Measurements from ENCODE around the gene BRD3OS. TPM values are rescaled to one million over a fixed set of nuclear protein-coding genes. Genes with fewer than 3 reads are reported as not detected.

BRD3OS gene
- total and polyA plus RNA-seq, 2 donors (not counting 3 experiments of a cell fraction or from before 2014, with no cell fraction given), result 11.9 to 15.4 TPM

GRCh38 chr9:134036130-134036529, 10.8 kb downstream of the BRD3OS start:
- no peak overlapping the region for H3K4me3 ChIP-seq (replicated peaks in 1 of 3; ENCODE audit: insufficient read depth in 1 of 3, low read depth in 1 of 3, low read length in 3 of 3)
- no peak overlapping the region for H3K9ac ChIP-seq (replicated peaks; ENCODE audit: extremely low read depth, insufficient read depth, low read length)
- no peak for TF ChIP-seq JUN (IDR thresholded peaks at IDR 0.05; ENCODE audit: borderline replicate concordance, insufficient read depth, insufficient read length, low read depth)
- no peaks in the 10 kb centered on the region for H3K4me1 ChIP-seq (ENCODE audit: control insufficient read depth, extremely low read depth, insufficient read depth, low read length)
- no peaks in the 10 kb centered on the region for H3K79me2 ChIP-seq (ENCODE audit: control insufficient read depth, insufficient read depth, low read length)
- dilution Hi-C loops (cut with MboI; ENCODE audit: extremely low pct_ligation_motif_present, low sequenced_read_pairs), result no loop called here
- DNase-seq (ENCODE audit: low read depth, low spot score), result no peak
- POLR2A ChIA-PET, result no interaction called here
- H2AFZ ChIP-seq (ENCODE audit: low read depth, low read length), result no peak overlapping the region
- no peaks in the 10 kb centered on the region for H3K9me3 ChIP-seq (replicated peaks; ENCODE audit: control insufficient read depth, insufficient read depth, low read length)
- no TSS peak for BruUV-seq (replicated peaks)
- no peaks in the 10 kb centered on the region for H3K27me3 ChIP-seq (ENCODE audit: control insufficient read depth in 2 of 2, insufficient read depth in 2 of 2, low read length in 2 of 2)
- no peaks in the 10 kb centered on the region for H4K20me1 ChIP-seq (replicated peaks; ENCODE audit: control insufficient read depth, extremely low read depth, insufficient read depth, low read length)
- H3K27ac ChIP-seq (ENCODE audit: insufficient read depth, low read depth, low read length), result no peak overlapping the region
- CTCF ChIA-PET, result no interaction called here
- H3K9me1 ChIP-seq (replicated peaks; ENCODE audit: control insufficient read depth, extremely low read depth, insufficient read depth, low read length), result no peaks in the 10 kb centered on the region
- FAIRE-seq, result no peak
- intact Hi-C loops (cut with micrococcal nuclease), result no loop called here
- no peak overlapping the region for H3K4me2 ChIP-seq (ENCODE audit: insufficient read depth, low read length)
- H3K36me3 ChIP-seq (ENCODE audit: control insufficient read depth in 2 of 2, extremely low read depth in 1 of 2, insufficient read depth in 2 of 2, low read length in 2 of 2), result peaks cover 12 to 53% of the 10 kb centered on the region in 2 experiments

GRCh38 chr9:134037641-134038040, 12.4 kb downstream of the BRD3OS start:
- ChIA-PET POLR2A (no interaction called here), CTCF (no interaction called here)
- Histone ChIP-seq H3K36me3 (ENCODE audit: control insufficient read depth in 2 of 2, extremely low read depth in 1 of 2, insufficient read depth in 2 of 2, low read length in 2 of 2) (peaks cover 8 to 59% of the 10 kb centered on the region in 2 experiments), H3K4me1 (ENCODE audit: control insufficient read depth, extremely low read depth, insufficient read depth, low read length) (no peaks in the 10 kb centered on the region), H3K79me2 (ENCODE audit: control insufficient read depth, insufficient read depth, low read length) (no peaks in the 10 kb centered on the region), H3K4me3 (replicated peaks in 1 of 3; ENCODE audit: insufficient read depth in 1 of 3, low read depth in 1 of 3, low read length in 3 of 3) (no peak overlapping the region), H3K9me3 (replicated peaks; ENCODE audit: control insufficient read depth, insufficient read depth, low read length) (no peaks in the 10 kb centered on the region), H4K20me1 (replicated peaks; ENCODE audit: control insufficient read depth, extremely low read depth, insufficient read depth, low read length) (no peaks in the 10 kb centered on the region), H3K4me2 (ENCODE audit: insufficient read depth, low read length) (no peak overlapping the region), H3K27ac (ENCODE audit: insufficient read depth, low read depth, low read length) (no peak overlapping the region), H3K27me3 (ENCODE audit: control insufficient read depth in 2 of 2, insufficient read depth in 2 of 2, low read length in 2 of 2) (no peaks in the 10 kb centered on the region), H3K9me1 (replicated peaks; ENCODE audit: control insufficient read depth, extremely low read depth, insufficient read depth, low read length) (no peaks in the 10 kb centered on the region), H3K9ac (replicated peaks; ENCODE audit: extremely low read depth, insufficient read depth, low read length) (no peak overlapping the region), H2AFZ (ENCODE audit: low read depth, low read length) (no peak overlapping the region)
- TF ChIP-seq CTCF (IDR thresholded peaks at IDR 0.05; ENCODE audit: extremely low read depth in 1 of 2, insufficient read depth in 1 of 2, low read depth in 1 of 2, low read length in 2 of 2), result no peak
- no peak for TF ChIP-seq POLR2A (IDR thresholded peaks at IDR 0.05; ENCODE audit: low read depth, low read length)
- no peak for TF ChIP-seq JUN (IDR thresholded peaks at IDR 0.05; ENCODE audit: borderline replicate concordance, insufficient read depth, insufficient read length, low read depth)
- no peak for TF ChIP-seq EZH2 (IDR thresholded peaks at IDR 0.05; ENCODE audit: borderline replicate concordance, low read depth, low read length, severe bottlenecking)
- TF ChIP-seq GATA2 (IDR thresholded peaks at IDR 0.05; ENCODE audit: insufficient read depth, insufficient read length, low read depth, low read length), result no peak
- no peak for TF ChIP-seq FOS (IDR thresholded peaks at IDR 0.05; ENCODE audit: borderline replicate concordance, insufficient read depth, low read length)
- FAIRE-seq, result no peak
- no peak for DNase-seq (ENCODE audit: low read depth, low spot score)
- BruUV-seq (replicated peaks), result no TSS peak
- dilution Hi-C loops (cut with MboI; ENCODE audit: extremely low pct_ligation_motif_present, low sequenced_read_pairs), result no loop called here
- intact Hi-C loops (cut with micrococcal nuclease), result no loop called here
